ENCODE measurements around the gene RPLP1.
"Not testable (repeated sequence)": the region's sequence is repeated elsewhere in the genome, so short reads cannot be mapped to it uniquely, and the experiment has no call there.

RPLP1 gene

GRCh38 chr15:69443032-69443611 lies 9.5 kb upstream of the RPLP1 start:
- no peak for DNase-seq

- no peak for DNase-seq
Observed at GRCh38 chr15:69444686-69445085, 7.9 kb upstream of the RPLP1 start.

GRCh38 chr15:69446953-69447352 lies 5.7 kb upstream of the RPLP1 start:
- no peak for DNase-seq

- not testable (repeated sequence) for DNase-seq
Observed at GRCh38 chr15:69450221-69450620, 2.4 kb upstream of the RPLP1 start.

GRCh38 chr15:69450968-69451695 lies 1.5 kb upstream of the RPLP1 start:
- DNase-seq: no peak

- DNase-seq: peak in 1 of 4 experiments; percentile 23
Observed at GRCh38 chr15:69451951-69452691, 497 bp upstream of the RPLP1 start.

- DNase-seq: no peak
Observed at GRCh38 chr15:69454953-69455352, 2.3 kb downstream of the RPLP1 start.

- no peak for DNase-seq
Observed at GRCh38 chr15:69456208-69457166, 3.9 kb downstream of the RPLP1 start.

GRCh38 chr15:69457304-69458280 lies 5.0 kb downstream of the RPLP1 start:
- no peak for DNase-seq

GRCh38 chr15:69459066-69459465 lies 6.4 kb downstream of the RPLP1 start:
- DNase-seq: no peak

GRCh38 chr15:69460481-69460880 lies 7.9 kb downstream of the RPLP1 start:
- no peak for DNase-seq

- DNase-seq: no peak
Observed at GRCh38 chr15:69462030-69462492, 9.4 kb downstream of the RPLP1 start.

GRCh38 chr15:69462493-69463181 lies 10.0 kb downstream of the RPLP1 start:
- DNase-seq: peak; percentile 66 to 87 (median 84)

GRCh38 chr15:69463182-69463756 lies 10.7 kb downstream of the RPLP1 start:
- DNase-seq: no peak

GRCh38 chr15:69465253-69465652 lies 12.6 kb downstream of the RPLP1 start:
- DNase-seq: no peak

- no peak for DNase-seq
Observed at GRCh38 chr15:69466733-69467132, 14.1 kb downstream of the RPLP1 start.

- DNase-seq: no peak
Observed at GRCh38 chr15:69467636-69468035, 15.0 kb downstream of the RPLP1 start.

- peak; percentile 30 to 71 (median 48) for DNase-seq
Observed at GRCh38 chr15:69468241-69469121, 15.9 kb downstream of the RPLP1 start.

- no peak for DNase-seq
Observed at GRCh38 chr15:69469467-69470201, 17.0 kb downstream of the RPLP1 start.
